Measurements from ENCODE around the gene BTBD9.

DNA sequence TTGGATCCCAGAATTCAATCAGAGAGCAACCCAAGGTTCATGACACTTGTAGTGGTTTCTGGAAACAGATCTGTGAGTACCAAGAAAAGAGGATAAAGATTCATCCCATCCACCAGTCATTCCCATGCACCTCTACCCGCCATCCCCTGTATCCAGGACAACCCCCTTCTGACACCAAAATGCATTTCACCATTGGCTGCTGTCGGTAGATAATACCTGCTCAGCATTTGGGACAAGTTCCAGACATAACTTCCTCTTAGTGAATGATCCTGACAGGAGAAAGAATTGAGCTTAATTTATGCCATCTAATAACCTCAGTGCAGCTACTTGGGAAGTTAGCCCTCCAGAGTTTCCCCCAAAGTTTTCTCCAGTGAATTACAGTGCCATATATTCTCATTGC lies 491.1 kb downstream of the BTBD9 start:
- TF ChIP-seq OSR1 (CRISPR knock-in tag; IDR thresholded peaks at IDR 0.05) (no peak), PPARA (CRISPR knock-in tag; IDR thresholded peaks at IDR 0.05; ENCODE audit: borderline replicate concordance) (no peak), ESRRG (CRISPR knock-in tag; IDR thresholded peaks at IDR 0.05) (no peak), ARNTL (CRISPR knock-in tag; IDR thresholded peaks at IDR 0.05; ENCODE audit: borderline replicate concordance, low read depth) (no peak), ISL1 (CRISPR knock-in tag; IDR thresholded peaks at IDR 0.05) (no peak), ZNF565 (CRISPR knock-in tag; conservative IDR thresholded peaks at IDR 0.05; ENCODE audit: low read depth) (no peak)
- TF ChIP-seq, protein P1, sequence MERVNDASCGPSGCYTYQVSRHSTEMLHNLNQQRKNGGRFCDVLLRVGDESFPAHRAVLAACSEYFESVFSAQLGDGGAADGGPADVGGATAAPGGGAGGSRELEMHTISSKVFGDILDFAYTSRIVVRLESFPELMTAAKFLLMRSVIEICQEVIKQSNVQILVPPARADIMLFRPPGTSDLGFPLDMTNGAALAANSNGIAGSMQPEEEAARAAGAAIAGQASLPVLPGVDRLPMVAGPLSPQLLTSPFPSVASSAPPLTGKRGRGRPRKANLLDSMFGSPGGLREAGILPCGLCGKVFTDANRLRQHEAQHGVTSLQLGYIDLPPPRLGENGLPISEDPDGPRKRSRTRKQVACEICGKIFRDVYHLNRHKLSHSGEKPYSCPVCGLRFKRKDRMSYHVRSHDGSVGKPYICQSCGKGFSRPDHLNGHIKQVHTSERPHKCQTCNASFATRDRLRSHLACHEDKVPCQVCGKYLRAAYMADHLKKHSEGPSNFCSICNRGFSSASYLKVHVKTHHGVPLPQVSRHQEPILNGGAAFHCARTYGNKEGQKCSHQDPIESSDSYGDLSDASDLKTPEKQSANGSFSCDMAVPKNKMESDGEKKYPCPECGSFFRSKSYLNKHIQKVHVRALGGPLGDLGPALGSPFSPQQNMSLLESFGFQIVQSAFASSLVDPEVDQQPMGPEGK (CRISPR knock-in tag; IDR thresholded peaks at IDR 0.05; ENCODE audit: borderline replicate concordance): no peak
